Measurements from ENCODE around the gene FARP2. TPM values are rescaled to one million over a fixed set of nuclear protein-coding genes. Genes with fewer than 3 reads are reported as not detected.
"Not testable (repeated sequence)": the region's sequence is repeated elsewhere in the genome, so short reads cannot be mapped to it uniquely, and the experiment has no call there.

FARP2 gene
- total RNA-seq, 4 donors from 2014 or later = 27.6 to 44.0 (median 35.9) TPM

DNA sequence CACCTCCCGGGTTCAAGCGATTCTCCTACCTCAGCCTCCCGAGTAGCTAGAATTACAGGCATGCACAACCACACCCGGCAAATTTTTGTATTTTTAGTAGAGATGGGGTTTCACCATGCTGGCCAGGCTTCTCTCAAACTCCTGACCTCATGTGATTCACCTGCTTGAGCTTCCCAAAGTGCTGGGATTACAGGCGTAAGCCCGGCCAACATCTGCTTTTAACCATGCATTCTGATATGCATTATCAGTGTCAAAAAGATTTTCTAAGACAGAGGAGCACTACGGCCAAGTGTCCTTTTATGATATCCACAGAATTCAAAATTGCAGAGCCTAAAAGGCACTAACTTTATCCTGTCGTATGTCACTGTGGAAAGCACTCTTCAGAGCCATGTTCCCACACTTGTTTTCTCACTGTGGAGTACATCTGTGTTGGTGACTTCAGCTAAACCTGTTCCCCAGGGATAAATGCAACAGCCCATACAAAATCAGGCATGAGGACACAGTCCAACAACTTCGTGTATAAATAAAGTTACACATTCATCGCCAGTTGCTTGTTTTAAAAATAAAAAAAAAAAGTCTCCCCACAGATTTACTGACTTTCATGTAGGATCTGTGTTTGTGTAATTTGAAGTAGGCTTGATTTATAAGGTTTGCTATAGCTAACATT, 95.9 kb downstream of the FARP2 start:
- H3K27me3 ChIP-seq = no peaks in the 10 kb centered on the region
- H3K36me3 ChIP-seq = peaks cover 0 to 32% of the 10 kb centered on the region in 2 donors
- no peaks in the 10 kb centered on the region for H3K9me3 ChIP-seq
- no peak overlapping the region for H3K4me3 ChIP-seq
- no peak for ATAC-seq
- H3K4me1 ChIP-seq = no peaks in the 10 kb centered on the region
- no peak for TF ChIP-seq POLR2AphosphoS5 (IDR thresholded peaks at IDR 0.05)
- no peak for TF ChIP-seq EP300 (IDR thresholded peaks at IDR 0.05)
- TF ChIP-seq CTCF (IDR thresholded peaks at IDR 0.05) = no peak
- no peak for TF ChIP-seq POLR2A (IDR thresholded peaks at IDR 0.05)
- WGBS, 2 donors (ENCODE audit: low coverage in 1 of 2) = 68 to 85% methylated on average over 8 to 10 of the region's 10 CpGs
- H3K27ac ChIP-seq = no peak overlapping the region

GRCh38 chr2:241453919-241454318, 97.8 kb downstream of the FARP2 start:
- not testable (repeated sequence) for H3K27ac ChIP-seq, H3K9me3 ChIP-seq, H3K27me3 ChIP-seq, ATAC-seq, H3K4me3 ChIP-seq, H3K4me1 ChIP-seq
- WGBS, 2 donors (ENCODE audit: low coverage in 1 of 2) = 97% methylated on average over 6 of the region's 9 CpGs; no CpG with 5 or more reads in 1 of the 2 donors
- peaks cover 0 to 16% of the 10 kb centered on the region in 2 donors for H3K36me3 ChIP-seq

DNA sequence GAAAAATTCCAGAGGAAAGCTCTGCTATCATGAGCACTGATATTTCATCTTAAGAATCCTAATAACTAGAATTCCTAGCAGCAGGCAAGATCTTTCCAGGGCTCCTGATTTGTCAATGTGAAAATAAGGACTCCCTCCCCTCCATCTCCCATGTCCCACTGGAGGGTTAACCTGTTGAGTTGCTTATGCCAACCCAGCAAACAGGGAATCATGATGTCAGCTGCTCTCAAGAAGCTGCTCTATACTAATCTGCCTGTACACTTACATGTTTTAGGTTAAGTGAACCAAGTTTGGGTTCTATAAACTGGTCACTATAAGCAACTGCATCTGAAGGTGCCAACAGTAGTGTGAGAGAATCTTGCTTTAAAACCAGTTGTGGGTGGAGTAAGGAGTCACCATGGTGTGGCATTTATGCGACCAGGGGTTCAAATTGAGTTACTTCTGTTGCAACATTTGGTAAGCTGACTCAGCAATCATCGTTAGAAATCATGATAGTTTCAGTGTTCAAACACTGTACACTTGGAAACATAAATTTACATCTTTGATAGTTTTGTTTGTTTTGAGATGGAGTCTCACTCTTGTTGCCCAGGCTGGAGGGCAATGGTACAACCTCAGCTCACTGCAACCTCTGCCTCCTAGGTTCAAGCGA, 98.9 kb downstream of the FARP2 start:
- TF ChIP-seq EP300 (IDR thresholded peaks at IDR 0.05) (no peak), CTCF (IDR thresholded peaks at IDR 0.05) (no peak), POLR2A (IDR thresholded peaks at IDR 0.05) (no peak), POLR2AphosphoS5 (IDR thresholded peaks at IDR 0.05) (no peak)
- no peaks in the 10 kb centered on the region for H3K27me3 ChIP-seq
- H3K36me3 ChIP-seq = peaks cover 0 to 6% of the 10 kb centered on the region in 2 donors
- 90 to 92% methylated on average over 2 of the region's 3 CpGs for WGBS, 2 donors (ENCODE audit: low coverage in 1 of 2)
- no peak overlapping the region for H3K27ac ChIP-seq
- ATAC-seq = no peak
- no peaks in the 10 kb centered on the region for H3K4me1 ChIP-seq
- no peak overlapping the region for H3K4me3 ChIP-seq
- no peaks in the 10 kb centered on the region for H3K9me3 ChIP-seq

- H3K36me3 ChIP-seq = no peaks in the 10 kb centered on the region
- no peak overlapping the region for H3K4me3 ChIP-seq
- no peaks in the 10 kb centered on the region for H3K4me1 ChIP-seq
- H3K9me3 ChIP-seq = no peaks in the 10 kb centered on the region
- H3K27me3 ChIP-seq = no peaks in the 10 kb centered on the region
- H3K27ac ChIP-seq = no peak overlapping the region
- ATAC-seq = no peak
- TF ChIP-seq CTCF (IDR thresholded peaks at IDR 0.05) (no peak), EP300 (IDR thresholded peaks at IDR 0.05) (no peak), POLR2A (IDR thresholded peaks at IDR 0.05) (no peak), POLR2AphosphoS5 (IDR thresholded peaks at IDR 0.05) (no peak)
- WGBS, 2 donors (ENCODE audit: low coverage in 1 of 2) = 74% methylated on average over 4 of the region's 11 CpGs; no CpG with 5 or more reads in 1 of the 2 donors
Observed at GRCh38 chr2:241456546-241456945, 100.5 kb downstream of the FARP2 start.

- TF ChIP-seq CTCF (IDR thresholded peaks at IDR 0.05) (no peak), EP300 (IDR thresholded peaks at IDR 0.05) (no peak)
- Histone ChIP-seq H3K27ac (no peak overlapping the region), H3K4me3 (no peak overlapping the region), H3K27me3 (no peaks in the 10 kb centered on the region), H3K9me3 (no peaks in the 10 kb centered on the region), H3K36me3 (peaks cover 0 to 16% of the 10 kb centered on the region in 2 donors), H3K4me1 (no peaks in the 10 kb centered on the region)
- WGBS, 2 donors (ENCODE audit: low coverage in 1 of 2) = no CpG with 5 or more reads among the region's 5 CpGs
- ATAC-seq = no peak
Observed at GRCh38 chr2:241458687-241459086, 102.6 kb downstream of the FARP2 start.
